GM13976 (cell line): Measurements from ENCODE around the gene STRADB.

ENCODE experiments used
- DNase-seq: peaks from one replicate; pipeline ENCODE4 v3.0.0; 2012; ENCODE audit warnings: low spot score
- in situ Hi-C: fragments of 300-500 bp; cut with MboI; formaldehyde crosslinking; loops from one replicate; pipeline ENCODE4 v1.12.0; 2022; ENCODE audit warnings: low sequenced_read_pairs, mixed read lengths, inconsistent platforms; ENCODE audit not compliant: unreplicated experiment
- TF ChIP-seq, protein P1 (sequence below): IDR thresholded peaks from 2 replicates; pipeline ENCODE4 v1.5.1; 2012; ENCODE audit warnings: borderline replicate concordance, mild to moderate bottlenecking; ENCODE audit not compliant: insufficient read depth; ENCODE audit errors: extremely low read depth, missing control alignments, control extremely low read depth

STRADB gene

GRCh38 chr2:201507725-201508124 lies 56.2 kb downstream of the STRADB start:
- in situ Hi-C loops: no loop called here
- no peak for DNase-seq
- TF ChIP-seq, protein P1, sequence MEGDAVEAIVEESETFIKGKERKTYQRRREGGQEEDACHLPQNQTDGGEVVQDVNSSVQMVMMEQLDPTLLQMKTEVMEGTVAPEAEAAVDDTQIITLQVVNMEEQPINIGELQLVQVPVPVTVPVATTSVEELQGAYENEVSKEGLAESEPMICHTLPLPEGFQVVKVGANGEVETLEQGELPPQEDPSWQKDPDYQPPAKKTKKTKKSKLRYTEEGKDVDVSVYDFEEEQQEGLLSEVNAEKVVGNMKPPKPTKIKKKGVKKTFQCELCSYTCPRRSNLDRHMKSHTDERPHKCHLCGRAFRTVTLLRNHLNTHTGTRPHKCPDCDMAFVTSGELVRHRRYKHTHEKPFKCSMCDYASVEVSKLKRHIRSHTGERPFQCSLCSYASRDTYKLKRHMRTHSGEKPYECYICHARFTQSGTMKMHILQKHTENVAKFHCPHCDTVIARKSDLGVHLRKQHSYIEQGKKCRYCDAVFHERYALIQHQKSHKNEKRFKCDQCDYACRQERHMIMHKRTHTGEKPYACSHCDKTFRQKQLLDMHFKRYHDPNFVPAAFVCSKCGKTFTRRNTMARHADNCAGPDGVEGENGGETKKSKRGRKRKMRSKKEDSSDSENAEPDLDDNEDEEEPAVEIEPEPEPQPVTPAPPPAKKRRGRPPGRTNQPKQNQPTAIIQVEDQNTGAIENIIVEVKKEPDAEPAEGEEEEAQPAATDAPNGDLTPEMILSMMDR: no peak

GRCh38 chr2:201513271-201513670 lies 61.7 kb downstream of the STRADB start:
- in situ Hi-C loops: no loop called here
- TF ChIP-seq, protein P1: no peak
- DNase-seq: no peak

GRCh38 chr2:201515573-201516246 lies 64.2 kb downstream of the STRADB start:
- no peak for DNase-seq
- in situ Hi-C loops: no loop called here
- TF ChIP-seq, protein P1: no peak

GRCh38 chr2:201517094-201517493 lies 65.6 kb downstream of the STRADB start:
- DNase-seq: no peak
- TF ChIP-seq, protein P1: no peak
- in situ Hi-C loops: no loop called here

DNA sequence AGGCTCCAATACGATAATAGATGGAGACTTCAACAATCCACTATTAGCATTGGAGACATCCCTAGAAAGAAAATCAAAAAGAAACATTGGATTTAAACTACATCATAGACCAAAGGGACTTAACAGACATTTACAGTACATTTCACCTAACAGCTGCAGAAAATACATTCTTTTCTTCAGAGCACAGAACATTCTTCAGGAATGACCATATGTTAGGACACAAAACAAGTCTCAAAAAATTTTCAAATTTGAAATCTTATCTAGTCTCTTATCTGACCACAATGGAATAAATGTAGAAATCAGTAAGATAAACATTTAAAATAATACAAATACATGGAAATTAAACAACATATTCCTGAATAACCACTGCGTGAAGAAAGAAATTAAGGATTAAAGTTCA lies 68.7 kb downstream of the STRADB start:
- in situ Hi-C loops: no loop called here
- DNase-seq: no peak

DNA sequence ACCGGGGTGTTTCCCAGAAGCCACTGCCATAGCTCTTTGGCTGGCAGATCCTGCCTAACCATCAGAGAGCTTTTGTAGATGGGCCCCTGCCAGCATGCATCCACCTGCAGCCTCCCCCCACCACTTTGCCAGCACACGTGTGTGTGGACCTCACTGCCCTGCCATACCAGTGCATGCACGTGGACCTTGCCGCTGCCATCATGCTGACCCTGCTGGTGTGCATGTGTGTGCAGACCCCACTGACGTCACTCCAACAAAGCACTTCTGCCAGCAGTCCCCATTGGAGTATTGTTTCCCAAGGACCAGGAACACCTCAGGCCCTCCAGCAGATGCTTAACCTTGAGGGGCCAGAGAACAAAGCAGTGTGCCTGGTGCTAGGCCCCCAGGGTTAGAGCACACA lies 71.4 kb downstream of the STRADB start:
- no peak for DNase-seq
- in situ Hi-C loops: no loop called here

More for the DNA sequence above, 68.7 kb downstream of the STRADB start:
- TF ChIP-seq, protein P1: no peak

More for the DNA sequence above, 71.4 kb downstream of the STRADB start:
- TF ChIP-seq, protein P1: no peak
